Activated CD4-positive, CD25-positive, alpha-beta regulatory T cell treated with anti-CD3 and anti-CD28 coated beads, Interleukin-2, amount 50 U/mL, for 72 hours (primary cell): ENCODE measurements around the gene HCFC1.

Source experiments
- DNase-seq: peaks from one replicate; pipeline ENCODE4 v3.0.0; 2021

Gene HCFC1

GRCh38 chrX:153937056-153937455 is 34.6 kb downstream of the HCFC1 start:
- no peak for DNase-seq

DNA sequence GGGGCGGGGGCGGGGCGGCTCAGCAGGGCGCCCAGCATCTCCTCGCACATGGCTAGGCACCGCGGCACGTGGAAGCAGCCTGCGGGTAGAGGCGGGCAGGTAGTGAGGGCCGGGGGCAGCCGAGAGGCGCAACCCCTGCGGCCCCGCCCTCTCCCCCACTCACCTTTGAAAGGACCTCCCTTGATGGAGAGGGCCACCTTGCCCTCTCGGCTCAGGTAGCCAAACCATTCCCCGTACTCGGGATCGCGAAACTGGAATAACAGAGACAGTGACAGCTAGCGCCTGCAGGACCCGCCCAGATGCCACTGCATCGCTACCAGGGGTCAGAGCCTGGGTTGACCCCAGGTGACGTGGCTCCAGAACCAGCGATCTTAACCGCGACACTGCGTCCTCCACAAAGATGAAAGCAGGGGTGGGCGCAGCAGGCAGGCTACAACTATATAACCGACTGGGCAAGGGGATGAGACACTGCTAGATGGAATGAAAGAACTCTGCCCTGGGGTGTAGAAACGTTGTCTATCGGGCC is 36.2 kb downstream of the HCFC1 start:
- DNase-seq = no peak

DNA sequence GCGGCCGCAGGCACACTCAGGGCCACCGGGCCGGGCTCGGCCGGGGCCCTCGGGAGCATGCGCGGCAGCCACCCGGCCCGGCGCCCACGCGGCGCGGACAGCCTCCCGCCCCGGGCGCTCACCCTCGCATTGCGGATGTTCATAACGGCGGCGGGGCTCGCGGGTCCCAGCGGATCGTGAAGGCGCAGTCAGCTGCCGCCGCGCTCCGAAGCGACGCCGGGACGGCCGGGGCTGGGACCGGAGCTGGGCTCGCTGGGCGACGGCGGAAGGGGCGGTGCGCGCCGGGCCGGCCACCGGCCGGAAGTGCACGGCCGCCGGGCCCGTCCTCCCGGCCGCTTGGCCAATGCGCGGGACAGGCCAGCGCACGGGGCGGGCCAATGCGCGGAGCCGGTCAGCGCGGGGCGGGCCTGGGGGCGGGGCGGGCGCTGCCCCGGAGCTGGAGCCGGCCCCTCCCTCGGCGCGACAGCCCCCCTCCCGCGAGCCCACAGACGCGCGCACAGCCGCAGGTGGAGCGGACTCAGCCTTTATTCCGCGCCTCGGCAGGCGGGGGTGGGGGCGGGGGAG is 36.8 kb downstream of the HCFC1 start, which contains the start of gene NAA10:
Gene NAA10 (minus strand): TSS at position 276 of the 564 bp plus-strand sequence. CDS start 133 bp downstream, at position 143.
- DNase-seq = peak; percentile 78

GRCh38 chrX:153934148-153934761 is 37.4 kb downstream of the HCFC1 start:
- no peak for DNase-seq

DNA sequence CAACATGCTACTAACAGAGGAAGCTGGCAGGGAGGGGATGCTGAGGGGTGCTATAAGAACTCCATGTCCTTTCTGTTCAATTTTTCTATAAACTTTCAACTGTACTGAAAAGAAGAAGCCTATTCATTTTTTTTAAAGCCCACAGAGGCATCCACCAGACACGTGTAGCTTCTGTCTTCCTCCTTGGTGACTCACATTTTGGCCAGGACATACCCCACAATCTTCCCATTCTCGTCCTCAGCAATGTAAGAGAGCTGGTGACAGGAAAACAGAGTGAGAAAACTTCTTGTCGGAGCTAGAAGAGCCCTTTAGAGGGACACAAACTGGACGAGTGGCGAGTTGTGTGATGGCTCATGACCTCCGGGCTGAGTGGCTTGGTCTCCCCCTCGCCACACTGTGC is 37.9 kb downstream of the HCFC1 start:
- no peak for DNase-seq

DNA sequence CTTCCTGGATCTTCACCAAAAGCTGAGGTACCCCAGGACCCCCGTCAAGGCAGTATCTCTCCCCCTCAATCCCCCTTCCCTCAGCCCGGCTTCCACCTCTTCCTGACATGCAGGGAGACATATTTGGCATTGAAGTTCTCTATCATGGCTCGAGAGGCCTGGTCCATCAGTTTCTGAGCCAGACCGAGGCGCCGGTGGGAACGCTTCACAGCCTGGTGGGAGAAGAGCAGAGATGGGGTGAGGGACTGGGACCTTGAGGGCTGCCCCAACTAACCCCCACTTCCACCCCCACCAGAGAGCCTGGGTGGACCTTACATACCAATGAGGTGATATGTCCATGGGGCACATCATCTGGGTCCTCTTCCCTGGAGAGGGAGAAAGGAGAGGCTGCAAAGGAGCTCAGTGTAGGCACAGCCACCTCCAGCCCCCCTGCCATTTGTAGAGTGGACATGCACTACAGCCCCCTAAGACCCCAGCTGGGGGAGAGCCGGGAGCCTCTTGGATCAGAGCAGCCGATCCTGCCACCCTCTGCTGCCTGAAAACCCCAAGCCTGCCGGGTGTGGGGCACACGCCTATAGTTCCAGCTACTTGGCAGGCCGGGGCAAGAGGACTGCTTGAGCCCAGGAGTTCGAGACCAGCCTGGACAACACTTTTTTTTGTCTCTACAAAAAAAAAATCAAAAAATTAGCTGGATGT is 39.2 kb downstream of the HCFC1 start:
- DNase-seq = no peak

- DNase-seq = no peak
Measured at GRCh38 chrX:153931748-153932147, 39.9 kb downstream of the HCFC1 start.

GRCh38 chrX:153931151-153931550 is 40.5 kb downstream of the HCFC1 start:
- no peak for DNase-seq

DNA sequence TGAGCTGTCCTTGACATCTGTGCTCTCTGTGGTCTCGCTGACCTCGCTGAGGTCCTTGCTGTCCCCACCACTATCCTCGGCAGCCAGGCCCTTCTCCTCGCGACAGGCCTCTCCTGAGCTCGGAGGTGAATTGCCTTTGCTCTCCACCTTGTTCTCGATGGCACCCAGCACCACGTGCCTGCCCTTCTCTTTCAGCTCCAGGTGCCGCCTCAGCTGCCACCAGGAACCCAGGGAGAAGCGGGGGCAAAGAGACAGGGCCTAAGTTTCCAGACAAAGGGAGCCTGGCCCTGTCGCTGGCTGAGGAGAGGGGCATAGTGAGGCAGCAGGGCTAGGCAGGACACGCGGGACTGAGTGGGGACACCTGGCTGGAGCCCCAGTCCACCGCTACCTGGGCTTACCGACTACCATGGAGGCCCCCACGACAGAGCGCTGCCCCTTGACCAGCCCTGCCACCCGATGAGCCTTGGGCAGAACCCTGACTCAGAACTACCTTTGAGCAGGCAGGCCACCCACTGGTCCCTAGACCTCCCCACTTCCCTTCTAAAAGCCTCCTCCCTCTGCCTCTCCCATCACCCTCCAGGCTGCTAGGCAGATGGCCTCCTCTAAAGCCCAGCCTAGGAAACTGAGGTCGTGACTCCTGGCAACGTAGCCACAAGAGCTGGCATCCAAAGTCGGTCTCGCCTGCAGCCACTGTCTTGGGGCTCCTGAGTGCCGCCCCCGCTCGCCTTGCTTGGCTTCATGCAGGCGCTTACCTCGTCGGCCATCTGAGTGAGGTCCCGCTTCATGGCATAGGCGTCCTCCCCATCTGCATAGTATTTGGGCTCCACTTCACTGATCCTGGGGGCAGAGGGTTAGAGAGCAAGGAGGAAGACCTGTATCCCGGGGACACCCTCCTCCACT is 41.4 kb downstream of the HCFC1 start:
- no peak for DNase-seq

GRCh38 chrX:153929576-153929975 is 42.0 kb downstream of the HCFC1 start:
- DNase-seq = no peak

DNA sequence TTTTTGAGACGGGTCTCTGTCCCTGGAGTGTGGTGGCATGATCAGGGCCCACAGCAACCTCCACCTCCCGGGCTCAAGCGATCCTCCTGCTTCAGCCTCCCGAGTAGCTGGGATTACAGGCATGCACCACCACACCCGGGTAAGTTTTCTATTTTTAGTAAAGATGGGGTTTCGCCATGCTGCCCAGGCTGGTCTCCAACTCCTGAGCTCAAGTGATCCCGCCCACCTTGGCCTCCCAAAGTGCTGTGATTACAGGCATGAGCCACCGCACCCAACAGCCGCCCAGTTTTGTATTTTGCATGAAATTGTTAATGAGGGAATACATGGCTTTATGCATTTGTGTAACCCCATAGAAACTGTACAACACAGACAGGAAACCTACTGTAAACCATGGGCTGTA is 42.8 kb downstream of the HCFC1 start:
- DNase-seq = no peak

GRCh38 chrX:153927922-153928760 is 43.5 kb downstream of the HCFC1 start:
- peak; percentile 97 for DNase-seq

DNA sequence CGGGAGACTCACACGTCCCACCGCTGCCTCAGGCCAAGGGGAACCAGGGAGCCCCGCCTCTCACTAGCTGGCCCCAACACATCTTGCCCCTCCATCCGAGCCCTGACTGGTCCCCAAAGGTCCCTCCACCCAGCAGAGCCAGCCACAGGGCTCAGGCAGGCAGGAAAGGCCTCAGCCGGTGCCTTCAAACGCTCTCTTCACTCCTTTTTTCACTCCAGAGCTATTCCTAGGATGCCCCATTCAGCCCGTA is 44.0 kb downstream of the HCFC1 start:
- peak; percentile 53 for DNase-seq

GRCh38 chrX:153926858-153927671 is 44.6 kb downstream of the HCFC1 start:
- peak; percentile 72 for DNase-seq

- DNase-seq = no peak
Measured at GRCh38 chrX:153926552-153926857, 45.1 kb downstream of the HCFC1 start.

GRCh38 chrX:153925739-153926551 is 45.7 kb downstream of the HCFC1 start, which contains the start of gene ARHGAP4:
Gene ARHGAP4, minus strand, starts transcription at chrX:153926264. Its CDS starts 62 bp downstream, at chrX:153926202.
- DNase-seq = peak; percentile 66

- no peak for DNase-seq
Measured at GRCh38 chrX:153925387-153925738, 46.3 kb downstream of the HCFC1 start.

GRCh38 chrX:153924149-153924861 is 47.3 kb downstream of the HCFC1 start:
- DNase-seq = no peak

DNA sequence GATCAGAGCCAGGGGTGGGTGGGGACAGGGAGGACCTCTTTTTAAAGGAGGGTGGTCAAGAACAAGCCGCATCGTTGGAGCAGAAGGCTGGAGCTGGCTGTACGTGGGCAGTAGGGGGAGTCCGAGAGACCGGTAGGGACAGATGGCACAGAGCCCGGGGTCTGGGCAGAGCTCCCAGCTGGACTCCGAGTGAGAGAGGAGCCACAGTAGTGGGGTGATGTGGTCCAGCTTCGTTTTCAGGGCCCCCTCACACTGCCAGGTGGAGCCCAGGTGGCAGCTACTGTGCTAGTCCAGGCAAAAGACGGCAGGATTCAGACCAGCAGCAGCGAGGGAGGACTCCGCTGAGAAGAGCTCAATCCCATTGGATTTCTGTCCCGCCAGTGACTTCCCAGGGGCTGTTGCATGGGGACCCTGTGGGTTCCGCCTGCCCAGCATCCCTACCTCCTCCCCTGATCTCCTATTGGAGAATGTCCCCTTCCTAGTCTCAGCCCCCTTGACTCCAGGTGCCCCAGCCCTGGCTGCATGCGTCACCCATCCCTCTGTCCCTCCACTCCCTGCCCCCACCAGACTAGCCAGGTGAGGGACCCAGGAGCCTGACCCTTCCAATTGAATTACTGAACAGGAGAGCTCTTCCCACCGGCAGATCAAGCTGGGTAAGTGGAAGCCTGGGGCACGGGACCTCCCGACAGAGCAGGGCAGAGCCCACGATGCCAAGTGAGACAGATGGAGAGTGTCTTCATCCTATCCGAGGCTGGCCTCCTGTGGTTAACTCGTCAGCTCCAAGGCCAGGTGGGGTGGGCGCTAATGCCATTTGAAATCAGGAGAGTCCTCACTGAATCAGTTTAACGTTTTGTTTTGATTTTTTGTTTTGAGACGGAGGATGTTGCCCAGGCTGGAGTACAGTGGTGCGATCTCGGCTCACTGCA is 48.4 kb downstream of the HCFC1 start:
- no peak for DNase-seq
